ENCODE results near the gene L3MBTL2.

DNA sequence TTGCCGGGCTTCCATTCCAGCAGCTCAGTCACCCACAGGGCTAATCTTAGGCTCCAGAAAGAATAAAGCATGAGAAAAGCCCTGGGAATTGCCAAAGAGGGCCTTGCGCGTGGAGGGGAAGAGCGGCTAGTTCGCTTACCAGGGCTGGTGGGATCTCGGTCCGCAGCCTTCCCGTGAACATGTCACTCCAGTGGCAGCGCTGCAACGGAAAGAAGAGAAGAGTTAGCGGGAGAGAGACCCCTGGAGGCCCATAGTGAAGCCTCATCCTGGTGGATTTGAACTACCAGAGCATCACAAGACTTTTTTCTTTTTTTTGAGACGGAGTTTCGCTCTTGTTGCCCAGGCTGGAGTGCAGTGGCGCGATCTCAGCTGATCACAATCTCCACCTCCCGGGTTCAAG lies 62.8 kb downstream of the L3MBTL2 start:
- no peak for TF ChIP-seq POLR2A (IDR thresholded peaks at IDR 0.05; ENCODE audit: low read depth, low read length)
- no peak for TF ChIP-seq POLR2AphosphoS5 (IDR thresholded peaks at IDR 0.05; ENCODE audit: low read depth, low read length)
